22Rv1 (cell line): ENCODE data around the gene IMMP2L.

ENCODE experiments used
- H3K27ac ChIP-seq: fragments of 450-650 bp; 2 replicates; pipeline ENCODE4 v1.5.1; 2017
- CTCF ChIP-seq: fragments of 450-650 bp; IDR thresholded peaks from 2 replicates; pipeline ENCODE4 v1.5.1; 2017; ENCODE audit warnings: mild to moderate bottlenecking
- ZFX ChIP-seq: fragments of 450-650 bp; IDR thresholded peaks from 2 replicates; pipeline ENCODE4 v1.6.1; 2017; ENCODE audit warnings: antibody characterized with exemption, borderline replicate concordance

The IMMP2L gene

GRCh38 chr7:110974441-110974840 is 587.9 kb downstream of the IMMP2L start:
- TF ChIP-seq CTCF = no peak
- no peak for TF ChIP-seq ZFX
- H3K27ac ChIP-seq = no peak overlapping the region

GRCh38 chr7:110973196-110973990 is 588.9 kb downstream of the IMMP2L start:
- TF ChIP-seq CTCF (no peak), ZFX (no peak)
- H3K27ac ChIP-seq = no peak overlapping the region

- TF ChIP-seq ZFX (no peak), CTCF (no peak)
- H3K27ac ChIP-seq = no peak overlapping the region
Observed at GRCh38 chr7:110964775-110965174, 597.5 kb downstream of the IMMP2L start.

- H3K27ac ChIP-seq = no peak overlapping the region
- no peak for TF ChIP-seq CTCF
- no peak for TF ChIP-seq ZFX
Observed at GRCh38 chr7:110962826-110963225, 599.5 kb downstream of the IMMP2L start.

GRCh38 chr7:110962374-110962773 is 599.9 kb downstream of the IMMP2L start:
- no peak overlapping the region for H3K27ac ChIP-seq
- TF ChIP-seq CTCF (no peak), ZFX (no peak)

GRCh38 chr7:110960811-110961210 is 601.5 kb downstream of the IMMP2L start:
- no peak overlapping the region for H3K27ac ChIP-seq
- no peak for TF ChIP-seq ZFX
- TF ChIP-seq CTCF = no peak

- TF ChIP-seq CTCF = no peak
- no peak for TF ChIP-seq ZFX
- H3K27ac ChIP-seq = no peak overlapping the region
Observed at GRCh38 chr7:110948280-110948679, 614.0 kb downstream of the IMMP2L start.
